HG03060 (cell line): ENCODE measurements around the gene NAT8L.
"Not testable (repeated sequence)": the region's sequence is repeated elsewhere in the genome, so short reads cannot be mapped to it uniquely, and the experiment has no call there.

Source experiments
- ATAC-seq: cut with Tn5 transposase; IDR thresholded peaks from one replicate; pipeline ENCODE4 v1.9.1; 2021; ENCODE audit warnings: low read depth, moderate number of reproducible peaks; ENCODE audit not compliant: unreplicated experiment

NAT8L gene, protein sequence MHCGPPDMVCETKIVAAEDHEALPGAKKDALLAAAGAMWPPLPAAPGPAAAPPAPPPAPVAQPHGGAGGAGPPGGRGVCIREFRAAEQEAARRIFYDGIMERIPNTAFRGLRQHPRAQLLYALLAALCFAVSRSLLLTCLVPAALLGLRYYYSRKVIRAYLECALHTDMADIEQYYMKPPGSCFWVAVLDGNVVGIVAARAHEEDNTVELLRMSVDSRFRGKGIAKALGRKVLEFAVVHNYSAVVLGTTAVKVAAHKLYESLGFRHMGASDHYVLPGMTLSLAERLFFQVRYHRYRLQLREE

DNA sequence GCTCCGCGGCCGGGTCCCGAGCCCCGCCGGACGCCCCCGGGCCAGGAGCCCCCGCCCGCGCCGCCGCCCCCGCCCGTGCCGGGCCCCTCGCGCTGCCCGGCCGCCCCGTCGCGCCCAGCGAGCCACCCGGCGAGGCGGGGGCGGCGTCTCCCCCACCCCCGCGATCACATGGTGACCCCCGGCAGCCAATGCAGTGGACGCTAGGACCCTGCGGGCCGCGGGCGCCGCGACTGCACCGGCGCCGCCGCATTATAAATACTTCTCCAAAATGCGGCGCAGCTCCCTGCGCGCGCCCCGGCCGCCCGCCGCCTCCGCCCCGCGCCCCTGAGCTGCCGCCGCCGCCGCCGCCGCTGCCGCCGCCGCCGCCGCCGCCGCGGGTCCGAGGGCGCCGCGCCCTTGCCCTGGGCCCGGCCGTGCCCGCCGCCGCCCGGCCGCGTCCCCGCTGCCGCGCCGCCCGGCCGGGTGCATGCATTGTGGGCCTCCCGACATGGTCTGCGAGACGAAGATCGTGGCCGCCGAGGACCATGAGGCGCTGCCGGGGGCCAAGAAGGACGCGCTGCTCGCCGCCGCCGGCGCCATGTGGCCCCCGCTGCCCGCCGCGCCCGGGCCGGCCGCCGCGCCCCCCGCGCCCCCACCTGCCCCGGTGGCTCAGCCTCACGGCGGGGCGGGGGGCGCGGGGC is at the start of gene NAT8L:
Gene NAT8L (plus strand): TSS at position 282 of the 680 bp plus-strand sequence. CDS start 185 bp downstream, at position 467.
- ATAC-seq, result no peak

DNA sequence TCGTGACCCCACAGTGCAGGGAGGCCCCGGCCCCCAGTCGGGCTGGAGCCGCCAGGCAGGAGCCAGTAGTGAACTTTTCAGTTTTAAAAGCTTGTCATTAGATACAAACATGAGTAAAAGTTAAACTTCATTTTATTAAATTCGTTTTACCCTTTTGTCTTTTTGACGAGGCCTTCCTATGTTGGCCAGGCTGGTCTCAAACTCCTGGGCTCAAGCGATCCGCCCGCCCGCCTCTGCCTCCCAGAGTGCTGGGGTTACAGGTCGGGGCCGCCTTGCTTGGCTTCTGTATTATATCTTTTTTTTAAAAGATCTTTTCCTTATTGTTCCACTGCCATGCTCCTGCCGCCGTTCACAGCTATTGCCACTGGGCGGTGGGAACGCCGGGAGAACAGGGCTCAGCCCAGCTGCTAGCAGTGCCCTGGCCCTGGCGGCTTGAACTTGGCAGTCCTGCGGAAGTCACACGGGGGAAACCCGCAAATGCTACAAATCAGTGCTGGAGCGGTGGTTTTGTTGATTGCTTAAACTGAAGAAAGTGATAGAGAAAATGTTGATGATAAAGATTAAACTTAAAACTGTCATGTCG is 49.4 kb upstream of the NAT8L start:
- ATAC-seq, result peak; percentile 17

DNA sequence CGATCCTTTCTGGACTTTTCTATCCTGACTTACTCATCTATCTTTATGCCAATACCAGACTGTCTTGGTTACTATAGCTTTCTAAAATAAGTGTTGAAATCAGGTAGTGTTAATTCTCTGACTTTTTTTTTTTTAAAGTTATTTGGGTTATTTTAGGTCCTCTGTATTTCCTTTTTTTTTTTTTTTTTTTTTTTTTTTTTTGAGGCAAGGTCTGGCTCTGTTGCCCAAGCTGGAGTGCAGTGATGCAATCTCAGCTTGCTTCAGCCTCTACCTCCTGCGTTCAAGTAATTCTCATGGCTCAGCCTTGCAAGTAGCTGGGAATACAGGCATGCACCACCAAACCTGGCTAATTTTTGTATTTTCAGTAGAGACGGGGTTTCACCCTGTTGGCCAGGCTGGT is 47.5 kb upstream of the NAT8L start:
- ATAC-seq, result no peak

DNA sequence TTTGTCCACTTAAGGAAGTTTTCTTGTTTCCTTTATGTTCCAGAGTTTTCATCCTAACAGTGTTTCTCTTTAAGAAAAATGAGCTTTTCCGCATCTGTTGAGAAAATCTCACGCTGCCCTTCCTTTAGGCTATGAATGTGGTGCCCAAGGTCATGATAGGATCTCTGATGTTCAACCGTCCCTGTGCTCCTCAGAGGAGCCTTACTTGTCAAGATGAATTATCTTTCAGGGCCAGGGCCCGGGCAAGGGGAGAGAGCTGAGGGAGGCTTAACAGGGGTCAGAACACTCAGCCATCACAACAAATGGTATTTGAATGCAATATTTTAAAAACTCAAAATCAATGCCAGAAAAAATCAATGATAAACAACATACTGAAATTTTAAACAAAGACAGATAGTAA is 44.1 kb upstream of the NAT8L start:
- ATAC-seq, result no peak

DNA sequence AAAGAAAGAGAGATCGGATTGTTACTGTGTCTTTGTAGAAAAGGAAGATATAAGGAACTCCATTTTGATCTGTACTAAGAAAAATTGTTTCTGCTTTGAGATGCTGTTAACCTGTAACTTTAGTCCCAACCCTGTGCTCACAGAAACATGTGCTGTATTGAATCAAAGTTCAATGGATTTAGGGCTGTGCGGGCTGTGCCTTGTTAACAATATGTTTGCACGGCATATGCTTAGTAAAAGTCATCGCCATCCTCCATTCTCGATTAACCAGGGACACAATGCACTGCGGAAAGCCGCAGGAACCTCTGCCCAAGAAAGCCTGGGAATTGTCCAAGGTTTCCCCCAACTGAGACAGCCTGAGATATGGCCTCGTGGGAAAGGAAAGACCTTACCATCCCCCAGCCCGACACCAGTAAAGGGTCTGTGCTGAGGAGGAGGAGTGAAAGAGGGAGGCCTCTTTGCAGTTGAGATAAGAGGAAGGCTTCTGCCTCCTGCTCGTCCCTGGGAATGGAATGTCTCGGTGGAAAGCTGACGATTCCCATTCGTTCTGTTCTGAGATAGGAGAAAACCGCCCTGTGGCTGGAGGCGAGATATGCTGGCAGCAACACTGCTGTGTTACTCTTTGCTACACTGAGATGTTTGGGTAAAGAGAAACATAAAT is 37.6 kb upstream of the NAT8L start:
- ATAC-seq, result not testable (repeated sequence)

DNA sequence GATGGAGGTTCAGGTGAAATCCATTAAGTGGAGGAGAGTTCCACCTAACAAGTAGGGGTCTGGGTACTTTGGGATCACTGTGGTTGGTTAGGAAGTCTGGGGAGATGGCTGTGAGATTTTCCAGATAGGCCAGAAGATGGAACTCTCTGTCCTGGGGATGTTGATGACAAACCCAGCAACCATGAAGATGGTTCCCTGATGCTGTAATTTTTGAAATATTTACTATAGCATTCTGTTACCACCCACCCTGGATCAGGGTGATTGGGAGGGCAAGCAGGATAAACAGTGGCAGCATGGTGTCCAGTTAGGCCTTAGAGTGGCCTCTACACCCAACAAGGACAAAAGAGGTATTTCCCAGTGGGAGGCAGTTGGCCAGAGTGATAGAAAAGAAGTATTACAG is 34.4 kb upstream of the NAT8L start:
- ATAC-seq, result no peak

DNA sequence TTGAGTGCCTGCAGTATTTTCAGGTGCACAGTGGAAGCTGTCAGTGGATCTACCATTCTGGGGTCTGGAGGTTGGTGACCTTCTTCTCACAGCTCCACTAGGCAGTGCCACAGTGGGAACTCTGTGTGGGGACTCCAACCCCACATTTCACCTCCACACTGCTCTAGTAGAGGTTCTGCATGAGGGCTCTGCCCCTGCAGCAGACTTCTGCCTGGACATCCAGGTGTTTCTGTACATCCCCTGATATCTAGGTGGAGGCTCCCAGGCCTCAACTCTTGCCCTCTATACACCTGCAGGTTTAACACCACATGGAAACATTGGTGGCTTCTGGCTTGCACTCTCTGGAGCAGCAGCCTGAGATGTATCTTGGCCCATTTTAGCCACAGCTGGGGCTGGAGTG is 33.3 kb upstream of the NAT8L start:
- no peak for ATAC-seq

DNA sequence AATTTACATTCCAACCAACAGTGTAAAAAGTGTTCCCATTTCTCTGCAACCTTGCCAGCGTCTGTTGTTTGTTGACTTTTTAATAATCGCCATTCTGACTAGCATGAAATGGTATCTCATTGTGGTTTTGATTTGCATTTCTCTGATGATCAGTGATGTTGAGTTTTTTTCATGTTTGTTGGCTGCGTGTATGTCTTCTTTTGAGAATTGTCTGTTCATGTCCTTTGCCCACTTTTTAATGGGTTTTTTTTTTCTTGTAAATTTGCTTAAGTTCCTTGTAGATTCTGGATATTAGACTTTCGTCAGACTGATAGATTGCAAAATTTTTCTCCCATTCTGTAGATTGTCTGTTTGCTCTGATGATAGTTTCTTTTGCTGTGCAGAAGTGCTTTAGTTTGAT is 32.0 kb upstream of the NAT8L start:
- not testable (repeated sequence) for ATAC-seq

DNA sequence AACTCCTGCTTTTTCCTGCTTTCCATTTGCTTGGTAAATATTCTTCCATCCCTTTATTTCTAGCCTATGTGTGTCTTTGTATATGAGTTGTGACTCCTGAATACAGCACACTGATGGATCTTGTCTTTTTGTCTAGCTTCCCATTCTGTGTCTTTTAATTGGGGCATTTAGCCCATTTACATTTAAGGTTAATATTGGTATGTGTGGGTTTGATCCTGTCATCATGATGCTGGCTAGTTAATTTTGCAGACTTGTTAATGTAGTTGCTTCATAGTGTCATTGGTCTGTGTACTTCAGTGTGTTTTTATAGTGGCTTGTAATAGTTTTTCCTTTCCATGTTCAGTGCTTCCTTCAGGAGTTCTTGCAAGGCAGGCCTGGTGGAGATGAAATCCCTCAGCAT is 28.0 kb upstream of the NAT8L start:
- ATAC-seq, result not testable (repeated sequence)

DNA sequence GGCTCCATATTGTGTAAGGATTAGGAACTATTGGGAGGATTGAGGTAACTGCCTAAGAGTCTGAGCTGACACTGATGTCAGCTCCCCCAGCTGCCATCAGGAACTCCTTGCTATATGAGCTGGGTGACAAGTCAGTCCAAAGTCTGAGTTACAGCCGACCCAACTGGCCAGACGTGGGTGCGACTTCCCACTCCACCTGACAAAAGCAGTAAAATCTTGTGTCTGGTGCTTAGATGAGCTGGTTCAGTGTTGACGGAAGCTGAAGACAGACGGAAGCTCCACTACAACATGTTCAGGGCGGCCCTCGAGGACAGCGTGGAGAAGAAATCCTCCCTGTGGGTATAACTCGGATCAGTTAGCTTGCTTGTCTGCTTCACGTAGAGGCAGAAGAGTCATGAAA is 22.8 kb upstream of the NAT8L start:
- no peak for ATAC-seq

DNA sequence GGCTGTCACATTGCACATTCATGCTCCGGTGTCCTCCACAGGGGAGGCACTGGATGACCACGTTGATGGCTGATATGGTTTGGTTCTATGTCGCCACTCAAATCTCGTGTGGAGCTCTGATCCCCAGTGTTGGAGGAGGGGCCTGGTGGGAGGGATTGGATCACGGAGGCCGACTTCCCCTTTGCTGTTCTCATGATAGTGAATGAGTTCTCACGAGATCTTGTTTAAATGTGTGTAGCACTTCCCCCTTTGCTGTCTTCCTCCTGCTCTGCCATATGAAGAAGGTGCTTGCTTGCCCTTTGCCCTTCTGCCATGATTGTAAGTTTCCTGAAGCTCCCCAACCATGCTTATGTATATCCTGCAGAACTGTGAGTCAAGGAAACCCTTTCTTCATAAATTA is 22.3 kb upstream of the NAT8L start:
- ATAC-seq, result no peak

DNA sequence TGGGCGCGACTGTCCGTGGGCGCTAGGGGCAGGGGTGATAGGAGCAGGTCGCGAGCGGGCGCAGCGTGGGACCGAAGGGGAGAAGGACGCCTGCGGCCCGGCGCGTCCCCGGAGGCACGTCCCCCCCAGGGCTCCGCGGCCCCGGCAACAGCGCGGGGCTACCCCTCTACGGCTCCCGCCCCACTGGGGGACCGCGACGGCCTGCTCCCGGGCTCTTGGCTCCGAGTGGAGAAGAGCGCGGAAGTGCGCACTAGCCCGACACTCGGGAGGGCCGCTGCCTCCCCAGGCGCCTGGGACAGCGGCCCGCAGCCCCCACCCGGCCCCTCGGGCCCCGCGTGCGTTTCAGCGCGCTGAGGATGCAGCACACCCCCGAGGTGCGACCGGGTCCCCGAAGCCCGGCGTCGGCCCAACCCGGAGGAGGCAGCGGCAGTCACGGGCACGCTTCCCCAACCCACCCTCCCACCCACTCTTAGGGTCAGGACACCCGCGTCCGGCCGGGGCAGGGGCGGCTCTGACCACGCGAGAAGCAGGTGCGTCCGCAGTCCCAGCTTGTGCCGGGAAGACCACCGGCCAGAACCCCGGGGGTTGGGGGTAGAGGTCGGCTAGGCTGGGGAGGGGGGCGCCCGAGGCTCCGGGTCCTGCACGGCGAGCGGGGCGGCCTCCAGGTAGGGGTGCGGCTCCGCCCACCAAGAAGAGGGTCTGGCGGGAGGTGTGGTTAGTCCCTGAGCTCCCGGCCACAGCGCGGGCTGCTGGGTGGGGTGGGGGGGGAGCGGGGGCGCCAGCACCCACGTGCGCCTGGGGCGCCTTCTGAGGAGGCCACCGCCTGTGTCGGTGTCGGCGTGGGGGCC is 18.5 kb upstream of the NAT8L start:
- ATAC-seq, result no peak

DNA sequence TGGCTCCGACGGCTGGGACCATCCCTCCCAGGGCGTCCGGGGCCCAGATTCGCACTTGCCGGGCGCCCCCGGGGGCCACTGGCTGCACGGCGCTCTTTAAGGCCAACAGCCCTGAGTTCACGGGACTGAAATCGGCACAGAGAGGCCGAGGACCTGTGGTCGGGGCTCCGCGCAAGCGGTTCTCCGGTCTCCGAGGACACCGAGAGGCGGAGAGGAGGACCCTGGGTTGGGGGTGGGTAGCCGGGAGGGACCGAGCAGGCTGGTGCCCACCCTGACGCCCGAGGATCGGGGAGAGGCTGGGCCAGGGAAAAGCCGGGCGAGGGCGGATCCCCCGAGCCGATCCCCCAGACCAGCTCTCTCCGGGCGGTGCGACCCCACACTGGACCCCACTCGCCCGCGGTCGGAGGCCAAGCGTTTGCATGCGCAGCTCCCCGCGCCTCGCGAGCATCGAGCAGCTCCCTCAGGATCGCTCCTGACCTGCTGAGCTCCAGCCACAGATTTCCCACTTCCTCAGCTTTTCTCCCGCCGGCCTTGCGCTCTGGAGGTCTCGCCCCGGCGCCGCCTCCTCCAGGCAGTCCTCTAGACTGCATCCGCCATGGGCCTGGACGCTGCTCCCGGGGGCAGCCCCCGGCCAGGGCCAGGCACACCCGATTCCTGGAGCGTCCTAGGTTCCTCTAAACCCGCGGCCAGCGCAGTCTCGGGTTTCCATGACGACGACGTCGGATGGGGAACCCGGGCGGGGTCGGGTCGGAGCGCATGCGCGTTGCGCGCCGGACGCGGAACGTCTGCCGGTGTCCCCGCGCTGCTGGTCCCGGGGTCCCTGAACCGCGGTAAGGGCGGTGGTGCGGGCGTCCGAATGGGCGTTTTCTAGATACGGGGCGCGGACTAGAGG is 17.6 kb upstream of the NAT8L start:
- no peak for ATAC-seq

DNA sequence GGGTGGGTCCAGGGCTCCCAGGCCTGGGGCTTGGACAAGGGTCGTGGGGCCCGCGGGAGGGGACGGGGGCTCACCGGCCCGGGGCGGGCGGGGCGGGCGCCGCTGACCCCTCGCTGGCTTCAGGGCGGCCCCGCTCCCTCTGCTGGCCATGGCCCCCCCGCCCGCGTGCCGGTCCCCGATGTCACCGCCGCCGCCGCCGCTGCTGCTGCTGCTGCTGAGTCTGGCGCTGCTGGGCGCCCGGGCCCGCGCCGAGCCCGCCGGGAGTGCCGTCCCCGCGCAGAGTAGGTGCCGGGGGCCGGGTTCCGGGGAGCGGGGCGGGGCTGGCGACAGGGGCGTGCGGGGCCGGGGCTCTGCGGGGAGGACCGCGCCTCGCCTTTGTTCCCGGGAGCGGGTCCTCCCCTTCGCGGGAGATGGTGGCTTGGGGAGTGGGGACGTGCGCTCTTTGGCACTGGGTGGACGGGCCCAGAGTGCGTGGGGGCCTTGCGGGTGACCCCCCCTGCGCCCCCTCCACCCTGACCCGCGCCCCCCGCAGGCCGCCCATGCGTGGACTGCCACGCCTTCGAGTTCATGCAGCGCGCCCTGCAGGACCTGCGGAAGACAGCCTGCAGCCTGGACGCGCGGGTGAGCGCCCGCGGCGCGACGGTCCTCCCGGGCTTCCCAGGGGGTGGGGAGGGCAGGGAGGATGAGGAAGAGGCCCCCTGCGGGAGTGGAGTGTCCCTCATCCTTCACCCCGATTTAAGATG is 16.8 kb upstream of the NAT8L start:
- ATAC-seq, result no peak

DNA sequence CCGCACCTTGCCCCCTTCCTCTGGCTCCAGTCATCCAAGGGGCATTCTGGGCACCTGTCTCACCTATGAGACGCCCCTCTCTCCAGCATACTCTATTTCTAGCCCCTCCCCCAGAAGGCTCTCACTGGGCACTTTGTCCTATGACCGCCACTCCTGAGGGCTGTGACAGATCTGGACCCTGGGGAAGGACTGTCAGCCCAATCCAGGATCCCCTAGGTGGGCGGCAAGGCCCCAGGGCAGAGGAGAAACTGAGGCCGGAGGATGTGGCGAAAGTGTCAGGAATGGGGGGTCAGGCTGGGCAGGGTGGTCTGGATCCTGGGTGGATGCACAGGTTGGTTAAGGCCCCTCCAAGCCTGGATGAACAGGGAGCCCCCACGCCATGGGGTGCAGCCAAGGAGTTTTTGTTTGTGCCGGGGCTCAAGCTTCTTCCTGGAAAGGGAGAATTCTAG is 16.2 kb upstream of the NAT8L start:
- no peak for ATAC-seq

DNA sequence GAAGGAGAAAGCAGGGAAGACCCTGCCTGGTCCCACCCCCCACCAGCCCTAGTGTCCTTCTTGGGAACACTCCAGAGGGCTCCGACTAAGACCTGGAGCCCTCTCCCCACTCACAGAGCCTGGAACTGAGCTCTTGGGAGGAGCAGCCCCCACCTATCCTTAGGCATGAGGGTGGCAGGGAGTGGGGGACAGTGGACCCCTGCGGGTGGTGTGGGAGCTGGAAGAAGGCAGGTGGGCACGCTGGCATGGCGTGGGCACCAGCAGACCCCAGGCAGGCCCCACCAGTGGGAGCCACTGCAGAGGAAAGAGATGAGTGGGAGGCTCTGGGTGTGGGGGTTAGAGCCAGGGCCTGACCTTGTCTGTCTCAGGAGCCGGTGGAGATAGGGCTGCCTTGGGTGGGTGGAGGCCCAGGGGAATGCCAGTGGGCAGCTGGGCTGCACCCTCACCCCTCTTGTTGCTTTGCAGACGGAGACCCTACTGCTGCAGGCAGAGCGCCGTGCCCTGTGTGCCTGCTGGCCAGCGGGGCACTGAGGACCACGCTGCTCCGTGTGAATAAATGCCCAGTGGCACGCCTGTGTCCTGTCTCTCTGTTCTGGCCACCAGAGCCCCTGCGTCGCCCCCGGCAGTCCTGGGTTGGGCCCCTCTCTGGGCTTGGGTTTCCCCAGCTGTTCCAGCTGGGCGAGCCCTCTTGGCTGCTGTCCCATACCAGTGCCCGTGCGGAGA is 15.6 kb upstream of the NAT8L start:
- no peak for ATAC-seq

DNA sequence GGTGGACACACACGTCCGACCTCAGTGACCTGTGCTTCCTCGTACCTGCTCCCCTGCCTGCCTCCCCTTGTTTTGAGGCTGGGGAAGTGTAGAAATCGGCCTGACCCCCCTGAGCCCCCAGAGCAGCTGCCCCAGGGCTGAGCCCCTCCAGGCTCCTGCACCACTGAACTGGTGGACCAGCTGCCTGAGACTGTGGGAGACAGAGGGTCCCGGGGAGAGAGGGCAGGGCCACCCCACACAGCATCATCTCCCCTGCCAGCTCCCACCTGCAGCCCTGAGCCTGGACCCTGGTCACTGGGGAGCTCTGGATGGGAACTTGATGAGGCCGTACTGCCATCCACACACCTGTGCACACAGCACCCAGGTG is 15.0 kb upstream of the NAT8L start:
- no peak for ATAC-seq
